ENCODE results near the gene SLC7A4. TPM values are rescaled to one million over a fixed set of nuclear protein-coding genes. Genes with fewer than 3 reads are reported as not detected.

Gene SLC7A4
- total RNA-seq (ENCODE audit: low replicate concordance) = 0.34 TPM in 1 of 2 replicates, not detected in the other

DNA sequence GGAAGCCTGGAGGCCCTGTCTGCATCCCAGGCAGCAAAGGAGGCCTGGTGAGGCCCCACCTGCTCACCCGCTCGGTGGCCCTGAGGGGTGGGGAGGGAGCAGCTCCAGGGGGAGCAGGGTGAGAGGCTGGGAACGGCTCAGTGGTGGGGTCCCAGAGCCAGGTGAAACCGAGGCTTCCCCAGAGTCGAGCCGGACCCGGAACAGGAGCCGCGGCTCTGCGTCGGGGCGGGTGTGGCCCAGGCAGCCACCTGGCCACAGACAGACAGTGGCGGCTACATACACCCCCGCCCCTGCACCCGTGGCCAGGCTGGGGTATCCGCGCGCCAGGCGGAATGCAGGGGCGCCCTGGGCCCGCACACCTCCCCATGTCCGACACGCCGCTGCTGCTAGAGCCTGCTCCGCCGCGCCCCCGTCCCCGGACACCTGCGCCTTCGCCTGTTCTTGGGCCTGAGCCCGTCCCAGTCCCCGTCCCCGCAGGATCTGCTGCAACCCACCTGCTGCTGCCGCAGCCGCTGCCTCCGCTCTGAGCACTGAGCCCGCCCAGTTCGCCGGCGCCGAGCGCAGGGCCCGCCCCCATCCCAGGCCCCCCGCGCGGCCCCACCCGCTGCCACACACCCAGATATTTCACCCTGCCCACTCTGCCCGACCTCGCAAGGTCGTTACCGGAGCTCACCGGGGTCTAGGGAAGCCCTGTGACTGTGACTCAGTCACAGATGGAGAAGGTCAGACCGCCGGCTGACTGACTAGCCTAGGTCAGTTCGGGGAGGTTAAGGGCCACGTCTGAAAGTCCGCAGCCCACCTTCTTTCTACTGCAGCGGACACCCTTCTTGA, at the start of gene SLC7A4:
TSS of gene SLC7A4 (minus strand) at position 525 of the 831 bp plus-strand sequence. CDS start 749 bp downstream, outside the sequence.
- peak within 1 kb of the TSS; percentile 54 for H3K4me3 ChIP-seq
- peak within 1 kb of the TSS; percentile 53 for H3K27ac Mint-ChIP-seq

DNA sequence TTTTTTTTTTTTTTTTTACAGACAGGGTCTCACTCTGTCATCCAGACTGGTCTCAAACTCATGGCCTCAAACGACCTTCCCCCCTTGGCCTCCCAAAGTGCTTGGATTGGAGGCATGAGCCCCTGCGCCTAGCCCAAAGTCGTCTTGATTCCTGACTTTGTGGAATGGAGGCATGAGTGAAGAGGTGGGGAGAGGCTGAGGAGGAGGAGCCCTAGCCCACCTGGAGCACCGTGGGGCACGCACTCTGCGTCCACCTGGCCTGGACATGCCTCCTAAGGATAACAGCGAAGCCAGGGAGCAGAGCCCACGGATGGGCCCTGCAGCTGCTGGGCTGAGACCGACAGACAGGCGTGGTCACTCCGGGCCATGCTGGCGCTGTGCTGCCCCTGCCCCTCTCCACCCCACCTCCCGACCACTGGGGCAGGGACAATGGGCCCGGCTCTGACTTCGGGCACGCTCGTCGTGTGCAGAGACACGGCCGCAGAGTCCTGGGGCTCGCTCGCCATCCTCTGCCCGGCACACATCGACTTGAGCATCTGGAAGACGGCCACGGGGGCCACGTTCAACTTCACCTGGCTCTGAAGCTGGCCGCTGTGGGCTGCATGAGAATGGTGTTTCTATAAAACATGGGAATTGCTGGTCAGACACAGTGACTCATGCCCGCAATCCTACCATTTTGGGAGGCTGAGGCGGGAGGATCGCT, 48.2 kb upstream of the SLC7A4 start:
- Histone ChIP-seq H3F3A (ENCODE audit: low read depth) (no peaks in the 10 kb centered on the region), H3K9me3 (ENCODE audit: low read depth) (no peaks in the 10 kb centered on the region), H2AFZ (replicated peaks) (no peak overlapping the region), H3K4me3 (no peak overlapping the region), H3K4me1 (no peaks in the 10 kb centered on the region), H4K20me1 (ENCODE audit: low read depth) (no peaks in the 10 kb centered on the region), H3K27ac (no peak overlapping the region), H3K27me3 (no peaks in the 10 kb centered on the region), H3K4me2 (no peak overlapping the region), H3K36me3 (no peaks in the 10 kb centered on the region), H3K79me2 (ENCODE audit: low read depth) (no peaks in the 10 kb centered on the region), H3K9ac (no peak overlapping the region)
- Mint-ChIP-seq H3K27ac (no peak overlapping the region), H3K36me3 (no peaks in the 10 kb centered on the region), H3K4me1 (peaks cover 8% of the 10 kb centered on the region), H3K4me3 (no peak overlapping the region), H3K9me3 (no peaks in the 10 kb centered on the region), H3K27me3 (ENCODE audit: insufficient read depth, low read depth) (peaks cover 2% of the 10 kb centered on the region)
- DNase-seq (ENCODE audit: low spot score) = no peak
- no peak for TF ChIP-seq EZH2phosphoT487 (IDR thresholded peaks at IDR 0.05)
- no peak for TF ChIP-seq EZH2 (IDR thresholded peaks at IDR 0.05)
- TF ChIP-seq CTCF (IDR thresholded peaks at IDR 0.05) = no peak

More for the DNA sequence above, at the start of gene SLC7A4:
- Histone ChIP-seq H3F3A (ENCODE audit: low read depth) (peaks cover 7% of the 10 kb centered on the region), H4K20me1 (ENCODE audit: low read depth) (no peaks in the 10 kb centered on the region), H3K4me2 (peak within 1 kb of the TSS; percentile 91), H3K27me3 (peaks cover 54% of the 10 kb centered on the region), H2AFZ (replicated peaks) (peak within 1 kb of the TSS; percentile 81), H3K27ac (no peak within 1 kb of the TSS), H3K9me3 (ENCODE audit: low read depth) (no peaks in the 10 kb centered on the region), H3K79me2 (ENCODE audit: low read depth) (no peaks in the 10 kb centered on the region), H3K4me1 (no peaks in the 10 kb centered on the region), H3K36me3 (no peaks in the 10 kb centered on the region), H3K9ac (no peak within 1 kb of the TSS)
- peaks cover 22% of the 10 kb centered on the region for H3K4me1 Mint-ChIP-seq
- DNase-seq (ENCODE audit: low spot score) = peak; percentile 59
- peaks cover 23% of the 10 kb centered on the region for H3K27me3 Mint-ChIP-seq (ENCODE audit: insufficient read depth, low read depth)
- TF ChIP-seq EZH2phosphoT487 (IDR thresholded peaks at IDR 0.05) (no peak), EZH2 (IDR thresholded peaks at IDR 0.05) (peak; percentile 34), CTCF (IDR thresholded peaks at IDR 0.05) (no peak)
- H3K4me3 Mint-ChIP-seq = peak within 1 kb of the TSS; percentile 75
- H3K36me3 Mint-ChIP-seq = no peaks in the 10 kb centered on the region
- no peaks in the 10 kb centered on the region for H3K9me3 Mint-ChIP-seq

GRCh38 chr22:21079493-21079892, 47.1 kb upstream of the SLC7A4 start:
- no peak overlapping the region for H3K27ac ChIP-seq
- peak overlapping the region; percentile 57 for H3K27ac Mint-ChIP-seq

More at GRCh38 chr22:21079493-21079892, 47.1 kb upstream of the SLC7A4 start:
- Histone ChIP-seq H3K4me2 (no peak overlapping the region), H3K36me3 (no peaks in the 10 kb centered on the region), H4K20me1 (ENCODE audit: low read depth) (no peaks in the 10 kb centered on the region), H3F3A (ENCODE audit: low read depth) (no peaks in the 10 kb centered on the region), H3K79me2 (ENCODE audit: low read depth) (no peaks in the 10 kb centered on the region), H3K4me3 (no peak overlapping the region), H2AFZ (replicated peaks) (peak overlapping the region; percentile 60), H3K9ac (no peak overlapping the region), H3K27me3 (no peaks in the 10 kb centered on the region), H3K4me1 (no peaks in the 10 kb centered on the region), H3K9me3 (ENCODE audit: low read depth) (no peaks in the 10 kb centered on the region)
- no peaks in the 10 kb centered on the region for H3K9me3 Mint-ChIP-seq
- TF ChIP-seq EZH2phosphoT487 (IDR thresholded peaks at IDR 0.05) (no peak), EZH2 (IDR thresholded peaks at IDR 0.05) (no peak), CTCF (IDR thresholded peaks at IDR 0.05) (no peak)
- no peaks in the 10 kb centered on the region for H3K36me3 Mint-ChIP-seq
- H3K4me3 Mint-ChIP-seq = no peak overlapping the region
- DNase-seq (ENCODE audit: low spot score) = no peak
- H3K27me3 Mint-ChIP-seq (ENCODE audit: insufficient read depth, low read depth) = peaks cover 2% of the 10 kb centered on the region
- peaks cover 8% of the 10 kb centered on the region for H3K4me1 Mint-ChIP-seq

Data from neural progenitor cell (in vitro differentiated cells).